ENCODE data around the gene ZNF492.
"Not testable (repeated sequence)": the region's sequence is repeated elsewhere in the genome, so short reads cannot be mapped to it uniquely, and the experiment has no call there.

Gene ZNF492

DNA sequence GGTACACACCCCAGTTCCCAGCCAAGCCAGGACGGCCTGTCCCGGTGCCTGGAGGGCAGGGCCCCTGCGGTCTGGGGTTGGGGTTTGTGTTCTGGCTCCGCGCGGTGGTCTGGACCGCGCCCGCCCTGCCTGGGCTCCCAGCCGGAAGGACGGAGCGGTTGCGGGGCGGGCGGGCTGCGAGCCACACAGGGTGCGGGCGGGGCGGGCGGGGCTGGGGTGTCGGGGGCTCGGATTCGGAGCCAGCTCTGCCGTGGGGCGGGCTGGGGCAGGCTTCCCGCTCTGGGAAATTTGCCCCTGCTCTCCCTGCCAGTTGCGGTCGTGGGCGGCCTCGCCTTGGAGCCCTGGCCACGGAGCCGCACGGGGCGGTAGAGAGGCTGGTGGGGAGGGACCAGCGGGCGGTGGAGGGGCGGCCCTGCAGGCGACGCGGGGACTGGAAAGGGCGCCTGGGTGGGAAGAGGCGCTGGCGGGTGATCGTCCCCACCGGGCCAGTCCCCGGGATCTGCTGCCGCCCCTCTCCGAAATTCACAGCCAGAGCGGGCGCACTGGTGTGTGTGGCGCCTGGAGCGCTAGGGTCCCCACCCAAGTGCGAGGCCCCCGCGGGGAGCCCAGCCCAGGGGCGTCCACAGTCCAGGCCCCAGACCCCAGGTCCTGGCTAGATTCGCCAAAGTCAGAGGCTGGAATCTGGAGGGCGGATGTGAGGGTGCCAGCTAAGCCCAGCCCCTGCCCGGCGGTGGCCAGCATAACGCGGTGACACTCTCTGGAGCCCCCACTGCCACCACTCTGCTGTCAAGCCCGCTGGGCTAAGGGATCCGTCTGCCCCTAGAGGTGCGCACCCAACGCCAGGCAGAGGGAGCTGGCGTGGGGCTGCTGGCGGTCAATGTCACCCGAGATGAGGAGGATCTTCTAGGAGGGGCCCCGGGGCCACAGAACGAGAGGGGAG is 11.0 kb upstream of the ZNF492 start:
- TF ChIP-seq, protein P1, sequence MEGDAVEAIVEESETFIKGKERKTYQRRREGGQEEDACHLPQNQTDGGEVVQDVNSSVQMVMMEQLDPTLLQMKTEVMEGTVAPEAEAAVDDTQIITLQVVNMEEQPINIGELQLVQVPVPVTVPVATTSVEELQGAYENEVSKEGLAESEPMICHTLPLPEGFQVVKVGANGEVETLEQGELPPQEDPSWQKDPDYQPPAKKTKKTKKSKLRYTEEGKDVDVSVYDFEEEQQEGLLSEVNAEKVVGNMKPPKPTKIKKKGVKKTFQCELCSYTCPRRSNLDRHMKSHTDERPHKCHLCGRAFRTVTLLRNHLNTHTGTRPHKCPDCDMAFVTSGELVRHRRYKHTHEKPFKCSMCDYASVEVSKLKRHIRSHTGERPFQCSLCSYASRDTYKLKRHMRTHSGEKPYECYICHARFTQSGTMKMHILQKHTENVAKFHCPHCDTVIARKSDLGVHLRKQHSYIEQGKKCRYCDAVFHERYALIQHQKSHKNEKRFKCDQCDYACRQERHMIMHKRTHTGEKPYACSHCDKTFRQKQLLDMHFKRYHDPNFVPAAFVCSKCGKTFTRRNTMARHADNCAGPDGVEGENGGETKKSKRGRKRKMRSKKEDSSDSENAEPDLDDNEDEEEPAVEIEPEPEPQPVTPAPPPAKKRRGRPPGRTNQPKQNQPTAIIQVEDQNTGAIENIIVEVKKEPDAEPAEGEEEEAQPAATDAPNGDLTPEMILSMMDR (conservative IDR thresholded peaks at IDR 0.05; ENCODE audit: control insufficient read depth, insufficient read depth, low read depth, low read length): no peak
- no peak for DNase-seq (ENCODE audit: low read depth)
- no peak overlapping the region for H3K4me3 ChIP-seq (ENCODE audit: control insufficient read depth, low read depth, low read length)

DNA sequence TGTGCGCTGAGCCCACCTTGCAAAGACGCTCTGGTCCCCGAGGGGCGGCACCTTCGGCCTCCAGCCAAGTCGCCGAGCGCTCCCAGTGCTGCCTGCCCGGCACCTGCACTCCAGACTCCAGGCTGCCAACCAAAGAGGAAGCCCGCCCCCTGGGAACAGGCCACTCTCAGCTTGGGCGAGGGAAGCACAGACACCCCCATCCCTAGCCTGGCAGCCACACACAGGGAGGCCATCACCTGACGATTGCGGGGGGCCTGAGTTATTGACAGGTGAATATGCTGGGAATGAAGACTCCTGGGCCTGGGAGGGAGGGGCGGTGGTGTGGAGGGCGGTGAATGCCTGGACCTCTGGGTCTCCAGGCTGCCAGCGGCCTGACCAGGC is 10.3 kb upstream of the ZNF492 start:
- no peak overlapping the region for H3K4me3 ChIP-seq (ENCODE audit: control insufficient read depth, low read depth, low read length)
- no peak for DNase-seq (ENCODE audit: low read depth)
- TF ChIP-seq, protein P1 (conservative IDR thresholded peaks at IDR 0.05; ENCODE audit: control insufficient read depth, insufficient read depth, low read depth, low read length): no peak

DNA sequence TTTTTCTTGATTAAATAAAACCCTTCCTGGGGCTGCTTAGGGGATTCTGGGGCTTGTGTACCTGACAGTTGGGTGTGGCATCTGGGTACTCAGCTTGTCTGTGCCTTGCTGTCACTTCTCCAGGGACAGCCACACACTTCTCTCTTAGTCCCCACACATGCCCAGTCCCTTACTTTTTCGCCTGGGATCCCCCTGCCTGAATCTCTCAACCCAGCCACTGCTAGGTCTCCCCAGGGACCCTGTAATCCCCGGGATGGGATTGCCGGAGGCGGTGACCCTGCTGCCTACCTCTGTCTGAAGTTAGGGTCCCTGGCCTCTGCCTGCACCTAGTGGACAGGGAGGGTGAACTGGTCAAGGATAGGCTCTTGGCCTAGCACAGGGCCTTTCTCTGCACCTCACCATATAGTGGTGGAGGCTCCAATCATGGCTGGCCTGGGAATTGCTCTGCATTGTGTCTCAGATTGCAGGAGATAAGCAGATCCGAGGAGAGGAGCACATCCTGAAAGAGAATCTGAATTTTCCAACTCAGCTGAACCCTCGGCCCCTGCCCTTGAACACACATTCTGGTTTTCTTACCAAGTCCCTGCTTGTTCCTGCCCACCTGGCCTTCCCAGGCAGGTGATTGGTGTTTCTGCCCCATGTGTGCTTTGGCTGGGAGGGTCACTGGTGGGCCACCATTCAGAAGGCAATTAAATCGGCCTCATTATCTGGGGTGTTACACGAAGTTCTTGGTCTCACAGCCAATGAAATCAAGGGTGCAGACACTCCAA is 8.7 kb upstream of the ZNF492 start:
- no peak overlapping the region for H3K4me3 ChIP-seq (ENCODE audit: control insufficient read depth, low read depth, low read length)
- TF ChIP-seq, protein P1 (conservative IDR thresholded peaks at IDR 0.05; ENCODE audit: control insufficient read depth, insufficient read depth, low read depth, low read length): no peak
- no peak for DNase-seq (ENCODE audit: low read depth)

DNA sequence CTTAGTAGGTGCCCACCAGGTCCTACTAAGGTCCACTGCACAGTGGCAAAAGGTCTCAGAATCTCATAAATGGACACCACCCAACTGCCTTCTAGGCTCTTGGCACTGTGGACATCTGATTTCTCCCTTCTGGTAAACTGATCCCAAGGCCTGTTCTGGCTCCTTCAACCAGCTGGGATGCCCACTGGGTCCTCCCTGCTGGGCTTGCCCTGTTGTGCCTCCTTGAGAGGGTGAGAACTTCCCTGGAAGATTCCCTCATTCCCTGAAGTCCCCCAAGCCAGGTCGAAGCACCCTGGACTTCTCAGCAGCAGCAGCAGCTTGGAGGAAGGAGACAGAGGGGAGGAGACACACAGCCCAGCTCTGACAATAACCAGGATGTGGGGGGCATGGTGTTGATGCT is 6.6 kb upstream of the ZNF492 start:
- TF ChIP-seq, protein P1 (conservative IDR thresholded peaks at IDR 0.05; ENCODE audit: control insufficient read depth, insufficient read depth, low read depth, low read length): no peak
- H3K4me3 ChIP-seq (ENCODE audit: control insufficient read depth, low read depth, low read length): no peak overlapping the region
- no peak for DNase-seq (ENCODE audit: low read depth)

DNA sequence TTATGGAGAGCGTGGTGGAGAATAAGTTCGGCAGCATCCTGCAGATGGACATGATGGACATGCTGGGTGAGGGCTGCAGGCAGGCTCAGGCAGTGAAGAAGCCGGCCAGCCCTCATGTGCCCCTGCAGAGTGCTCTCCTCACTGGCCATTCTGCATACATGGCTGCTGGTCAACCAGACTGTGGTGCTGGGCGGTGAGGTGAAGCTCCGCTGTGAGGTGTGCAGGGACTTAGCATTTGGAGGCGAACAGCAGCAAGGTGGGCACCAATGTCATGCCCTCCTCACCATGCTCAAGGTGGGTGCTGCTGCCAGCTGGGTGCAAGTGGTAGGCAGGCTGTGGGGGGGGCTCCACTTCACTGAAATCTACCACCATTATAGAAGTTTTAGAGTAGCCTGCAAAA is 5.7 kb upstream of the ZNF492 start:
- TF ChIP-seq, protein P1 (conservative IDR thresholded peaks at IDR 0.05; ENCODE audit: control insufficient read depth, insufficient read depth, low read depth, low read length): no peak
- DNase-seq (ENCODE audit: low read depth): no peak
- no peak overlapping the region for H3K4me3 ChIP-seq (ENCODE audit: control insufficient read depth, low read depth, low read length)

DNA sequence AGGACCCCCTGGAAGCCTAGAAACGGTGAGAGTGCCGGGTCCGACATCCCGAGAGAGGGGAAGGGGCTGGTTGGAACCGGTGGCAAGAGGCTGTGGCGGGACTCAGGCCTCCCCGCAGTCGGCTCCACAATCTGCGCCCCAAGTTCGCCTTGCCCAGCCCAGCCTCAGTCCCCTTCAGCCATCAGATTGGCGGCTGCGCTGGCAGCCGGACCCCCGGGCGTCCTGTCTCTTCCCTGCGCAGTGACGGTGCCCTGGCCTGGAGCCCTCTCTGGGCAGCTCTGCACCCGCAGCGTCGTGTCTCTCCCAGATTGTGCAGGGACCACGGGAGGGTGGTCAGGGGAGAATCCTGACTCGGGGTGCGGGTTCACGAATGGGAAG is 315 bp downstream of the ZNF492 start:
- no peak for DNase-seq (ENCODE audit: low read depth)
- peak overlapping the region; percentile 63 for H3K4me3 ChIP-seq (ENCODE audit: control insufficient read depth, low read depth, low read length)
- TF ChIP-seq, protein P1 (conservative IDR thresholded peaks at IDR 0.05; ENCODE audit: control insufficient read depth, insufficient read depth, low read depth, low read length): no peak

DNA sequence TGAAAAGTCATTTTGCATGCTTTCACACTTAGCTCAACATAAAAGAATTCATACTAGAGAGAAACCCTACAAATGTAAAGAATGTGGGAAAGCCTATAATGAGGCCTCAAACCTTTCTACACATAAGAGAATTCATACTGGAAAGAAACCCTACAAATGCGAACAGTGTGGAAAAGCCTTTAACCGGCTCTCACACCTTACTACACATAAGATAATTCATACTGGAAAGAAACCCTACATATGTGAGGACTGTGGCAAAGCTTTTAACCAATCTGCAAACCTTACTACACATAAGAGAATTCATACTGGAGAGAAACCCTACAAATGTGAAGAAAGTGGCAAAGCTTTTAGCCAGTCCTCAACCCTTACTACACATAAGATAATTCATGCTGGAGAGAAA is 51.4 kb downstream of the ZNF492 start:
- not testable (repeated sequence) for H3K4me3 ChIP-seq (ENCODE audit: control insufficient read depth, low read depth, low read length); DNase-seq (ENCODE audit: low read depth)

DNA sequence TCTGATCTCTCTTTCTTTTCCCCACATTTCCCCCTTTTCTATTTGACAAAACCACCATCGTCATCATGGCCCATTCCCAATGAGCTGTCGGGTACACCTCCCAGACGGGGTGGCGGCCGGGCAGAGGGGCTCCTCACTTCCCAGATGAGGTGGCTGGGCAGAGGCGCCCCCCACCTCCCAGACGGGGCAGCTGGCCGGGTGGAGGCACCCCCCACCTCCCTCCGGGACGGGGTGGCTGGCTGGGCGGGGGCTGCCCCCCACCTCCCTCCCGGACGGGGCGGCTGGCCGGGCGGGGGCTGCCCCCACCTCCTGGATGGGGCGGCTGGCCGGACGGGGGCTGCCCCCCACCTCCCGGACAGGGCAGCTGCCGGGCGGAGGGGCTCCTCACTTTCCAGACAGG is 68.5 kb downstream of the ZNF492 start:
- DNase-seq (ENCODE audit: low read depth); H3K4me3 ChIP-seq (ENCODE audit: control insufficient read depth, low read depth, low read length): not testable (repeated sequence)

DNA sequence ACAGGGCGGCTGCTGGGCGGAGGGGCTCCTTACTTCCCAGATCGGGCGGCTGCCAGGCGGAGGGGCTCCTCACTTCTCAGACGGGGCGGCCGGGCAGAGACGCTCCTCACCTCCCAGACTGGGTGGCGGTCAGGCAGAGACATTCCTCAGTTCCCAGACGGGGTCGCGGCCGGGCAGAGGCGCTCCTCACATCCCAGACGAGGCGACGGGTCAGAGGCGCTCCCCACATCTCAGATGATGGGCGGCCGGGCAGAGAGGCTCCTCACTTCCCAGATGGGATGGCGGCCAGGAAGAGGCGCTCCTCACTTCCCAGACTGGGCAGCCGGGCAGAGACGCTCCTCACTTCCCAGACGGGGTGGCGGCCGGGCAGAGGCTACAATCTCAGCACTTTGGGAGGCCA is 69.0 kb downstream of the ZNF492 start:
- H3K4me3 ChIP-seq (ENCODE audit: control insufficient read depth, low read depth, low read length); DNase-seq (ENCODE audit: low read depth): not testable (repeated sequence)
